Peyer's patch (tissue), 4 donors: ENCODE data around the gene OSCP1.

Source experiments
- POLR2A ChIP-seq, 2 donors: fragments of 450-650 bp; IDR thresholded peaks; one replicate each; pipeline ENCODE4 v1.5.1; 2017; ENCODE audit warnings: antibody characterized with exemption in 2 of 2, mild to moderate bottlenecking in 2 of 2, moderate library complexity in 2 of 2
- TF ChIP-seq, protein P1 (sequence below), 6 experiments: fragments of 450-650 bp in 4 of 6; fragments of 200-600 bp in 2 of 6; sonication (generic) in 1 of 6; IDR thresholded peaks; one replicate each; pipeline ENCODE4 v1.5.1; 2017 to 2019; ENCODE audit warnings: antibody characterized with exemption in 6 of 6, mild to moderate bottlenecking in 3 of 6, moderate library complexity in 1 of 6

DNA sequence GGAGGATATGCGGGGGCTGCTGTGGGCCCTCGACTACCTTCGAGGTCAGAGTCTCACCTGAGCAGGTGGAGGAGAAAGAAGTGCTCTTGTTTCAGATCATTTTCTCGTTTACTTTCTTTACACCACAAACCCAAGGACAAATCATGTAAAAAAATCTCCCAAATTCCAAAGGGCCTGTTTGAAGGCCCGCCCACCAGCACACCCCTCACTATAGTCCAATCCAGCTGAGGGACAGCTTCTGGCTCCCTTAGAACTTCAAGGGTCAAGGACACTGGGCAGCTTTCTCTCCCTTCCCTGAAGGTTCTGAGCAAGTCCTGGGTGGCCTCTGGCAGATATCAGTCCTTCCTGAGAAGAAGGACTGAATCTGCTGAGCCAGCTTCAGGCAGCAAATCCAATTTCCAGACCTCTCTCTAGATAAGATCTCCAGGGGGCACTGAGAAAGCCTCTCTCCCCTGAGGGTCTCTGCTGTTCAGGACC lies 70.1 kb downstream of the OSCP1 start:
- TF ChIP-seq POLR2A (IDR thresholded peaks at IDR 0.05) = no peak
- TF ChIP-seq, protein P1, sequence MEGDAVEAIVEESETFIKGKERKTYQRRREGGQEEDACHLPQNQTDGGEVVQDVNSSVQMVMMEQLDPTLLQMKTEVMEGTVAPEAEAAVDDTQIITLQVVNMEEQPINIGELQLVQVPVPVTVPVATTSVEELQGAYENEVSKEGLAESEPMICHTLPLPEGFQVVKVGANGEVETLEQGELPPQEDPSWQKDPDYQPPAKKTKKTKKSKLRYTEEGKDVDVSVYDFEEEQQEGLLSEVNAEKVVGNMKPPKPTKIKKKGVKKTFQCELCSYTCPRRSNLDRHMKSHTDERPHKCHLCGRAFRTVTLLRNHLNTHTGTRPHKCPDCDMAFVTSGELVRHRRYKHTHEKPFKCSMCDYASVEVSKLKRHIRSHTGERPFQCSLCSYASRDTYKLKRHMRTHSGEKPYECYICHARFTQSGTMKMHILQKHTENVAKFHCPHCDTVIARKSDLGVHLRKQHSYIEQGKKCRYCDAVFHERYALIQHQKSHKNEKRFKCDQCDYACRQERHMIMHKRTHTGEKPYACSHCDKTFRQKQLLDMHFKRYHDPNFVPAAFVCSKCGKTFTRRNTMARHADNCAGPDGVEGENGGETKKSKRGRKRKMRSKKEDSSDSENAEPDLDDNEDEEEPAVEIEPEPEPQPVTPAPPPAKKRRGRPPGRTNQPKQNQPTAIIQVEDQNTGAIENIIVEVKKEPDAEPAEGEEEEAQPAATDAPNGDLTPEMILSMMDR (IDR thresholded peaks at IDR 0.05) = no peak
